Colon (tissue), 2 donors: ENCODE results near the gene FAM9C.

ENCODE experiments used
- FAIRE-seq: peaks from 2 replicates; lab custom pipeline; 2012; peaks lifted over from hg19 to GRCh38; lab: Jason Lieb, UNC
- donor health status: control.
- donor health status: control.

Gene FAM9C

GRCh38 chrX:13007519-13008188 lies 36.8 kb downstream of the FAM9C start:
- FAIRE-seq = peak; percentile 28

GRCh38 chrX:13005661-13006473 lies 38.6 kb downstream of the FAM9C start:
- no peak for FAIRE-seq

GRCh38 chrX:13001961-13002671 lies 42.3 kb downstream of the FAM9C start:
- FAIRE-seq = peak; percentile 84

- no peak for FAIRE-seq
Observed at GRCh38 chrX:13001097-13001496, 43.3 kb downstream of the FAM9C start.

GRCh38 chrX:13000301-13000811 lies 44.1 kb downstream of the FAM9C start:
- no peak for FAIRE-seq

- peak; percentile 66 for FAIRE-seq
Observed at GRCh38 chrX:12999422-12999821, 45.0 kb downstream of the FAM9C start.

- peak; percentile 86 for FAIRE-seq
Observed at GRCh38 chrX:12997906-12998687, 46.3 kb downstream of the FAM9C start.

GRCh38 chrX:12996934-12997435 lies 47.4 kb downstream of the FAM9C start:
- no peak for FAIRE-seq

GRCh38 chrX:12994321-12994720 lies 50.1 kb downstream of the FAM9C start:
- FAIRE-seq = no peak

GRCh38 chrX:12993826-12994225 lies 50.6 kb downstream of the FAM9C start:
- no peak for FAIRE-seq

GRCh38 chrX:12992544-12993118 lies 51.8 kb downstream of the FAM9C start:
- no peak for FAIRE-seq

- no peak for FAIRE-seq
Observed at GRCh38 chrX:12991575-12991974, 52.8 kb downstream of the FAM9C start.

GRCh38 chrX:12989461-12989860 lies 55.0 kb downstream of the FAM9C start:
- FAIRE-seq = no peak

- FAIRE-seq = peak; percentile 89
Observed at GRCh38 chrX:12988797-12989196, 55.6 kb downstream of the FAM9C start.

GRCh38 chrX:12987900-12988594 lies 56.4 kb downstream of the FAM9C start:
- FAIRE-seq = no peak

GRCh38 chrX:12987340-12987739 lies 57.1 kb downstream of the FAM9C start:
- no peak for FAIRE-seq

- FAIRE-seq = no peak
Observed at GRCh38 chrX:12986886-12987285, 57.5 kb downstream of the FAM9C start.

- FAIRE-seq = no peak
Observed at GRCh38 chrX:12986164-12986779, 58.1 kb downstream of the FAM9C start.
